Measurements from ENCODE around the gene UCMA.

DNA sequence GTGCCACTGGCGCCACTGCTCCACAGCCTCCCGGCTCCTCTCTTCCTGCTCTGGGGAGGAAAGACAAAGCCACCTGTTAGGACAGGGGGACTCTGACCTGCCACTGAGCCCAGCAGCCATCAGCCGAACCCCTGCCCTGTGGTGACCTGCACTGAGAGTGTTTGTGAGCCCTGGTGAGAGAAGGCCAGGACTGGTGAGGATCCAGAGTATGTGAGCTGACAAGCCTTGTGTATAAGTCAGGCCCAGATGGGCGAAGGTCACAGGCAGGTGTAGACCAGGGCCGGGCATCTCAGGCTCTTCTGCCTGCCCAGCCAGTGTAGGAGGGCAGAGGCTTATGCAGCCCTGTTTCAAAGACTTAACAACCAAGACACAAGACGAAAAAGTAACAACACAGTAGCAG lies 12.0 kb downstream of the UCMA start:
- TF ChIP-seq POLR2AphosphoS5 (IDR thresholded peaks at IDR 0.05), result no peak
- TF ChIP-seq, protein P1, sequence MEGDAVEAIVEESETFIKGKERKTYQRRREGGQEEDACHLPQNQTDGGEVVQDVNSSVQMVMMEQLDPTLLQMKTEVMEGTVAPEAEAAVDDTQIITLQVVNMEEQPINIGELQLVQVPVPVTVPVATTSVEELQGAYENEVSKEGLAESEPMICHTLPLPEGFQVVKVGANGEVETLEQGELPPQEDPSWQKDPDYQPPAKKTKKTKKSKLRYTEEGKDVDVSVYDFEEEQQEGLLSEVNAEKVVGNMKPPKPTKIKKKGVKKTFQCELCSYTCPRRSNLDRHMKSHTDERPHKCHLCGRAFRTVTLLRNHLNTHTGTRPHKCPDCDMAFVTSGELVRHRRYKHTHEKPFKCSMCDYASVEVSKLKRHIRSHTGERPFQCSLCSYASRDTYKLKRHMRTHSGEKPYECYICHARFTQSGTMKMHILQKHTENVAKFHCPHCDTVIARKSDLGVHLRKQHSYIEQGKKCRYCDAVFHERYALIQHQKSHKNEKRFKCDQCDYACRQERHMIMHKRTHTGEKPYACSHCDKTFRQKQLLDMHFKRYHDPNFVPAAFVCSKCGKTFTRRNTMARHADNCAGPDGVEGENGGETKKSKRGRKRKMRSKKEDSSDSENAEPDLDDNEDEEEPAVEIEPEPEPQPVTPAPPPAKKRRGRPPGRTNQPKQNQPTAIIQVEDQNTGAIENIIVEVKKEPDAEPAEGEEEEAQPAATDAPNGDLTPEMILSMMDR (IDR thresholded peaks at IDR 0.05), result no peak
